Left colon (tissue), 2 donors: Measurements from ENCODE around the gene CKAP4. TPM values are rescaled to one million over a fixed set of nuclear protein-coding genes. Genes with fewer than 3 reads are reported as not detected.

ENCODE experiments used
- total RNA-seq, 2 donors: library from RNA; stranded (reverse); fragmentation: NEBNext Ultra II Directional; extraction: Animal tissue kit (Norgen Biotek cat#: 25700); gene quantifications; one replicate each; pipeline ENCODE4 v1.2.1, GENCODE V29; 2021
- donor health status: DM: no; HTN: no; CAD: no.
- donor health status: DM: yes; HTN: yes; CAD: no.

Gene CKAP4
- total RNA-seq, 2 donors from 2014 or later: 74.0 to 90.1 TPM

Other genes with a start within 250 kb of the CKAP4 start
- 1 to 10 TPM; 3.8 to 4.2 TPM for gene NUAK1, start 109.1 kb downstream of the CKAP4 start, total RNA-seq
- 10 to 100 TPM; 22.1 to 46.5 TPM for gene TCP11L2, start 54.7 kb upstream of the CKAP4 start, total RNA-seq
- 1 to 10 TPM; 8.1 to 8.9 TPM for gene POLR3B, start 109.7 kb upstream of the CKAP4 start, total RNA-seq